NCI-H82 treated with DMSO at 0.1 percent for 48 hours (cell line): Measurements from ENCODE around the gene THEM4.
A peak's percentile ranks its signal among the peaks of the same experiment; 100 is the strongest.
"Not testable (repeated sequence)": the region's sequence is repeated elsewhere in the genome, so short reads cannot be mapped to it uniquely, and the experiment has no call there.

Experiments used
- DNase-seq: peaks from one replicate; lab custom pipeline; 2025; ENCODE audit not compliant: unreplicated experiment; lab: John Stamatoyannopoulos, UW

THEM4 gene

GRCh38 chr1:151860504-151861187 is 48.7 kb downstream of the THEM4 start:
- DNase-seq: no peak

GRCh38 chr1:151859891-151860293 is 49.4 kb downstream of the THEM4 start:
- no peak for DNase-seq

DNA sequence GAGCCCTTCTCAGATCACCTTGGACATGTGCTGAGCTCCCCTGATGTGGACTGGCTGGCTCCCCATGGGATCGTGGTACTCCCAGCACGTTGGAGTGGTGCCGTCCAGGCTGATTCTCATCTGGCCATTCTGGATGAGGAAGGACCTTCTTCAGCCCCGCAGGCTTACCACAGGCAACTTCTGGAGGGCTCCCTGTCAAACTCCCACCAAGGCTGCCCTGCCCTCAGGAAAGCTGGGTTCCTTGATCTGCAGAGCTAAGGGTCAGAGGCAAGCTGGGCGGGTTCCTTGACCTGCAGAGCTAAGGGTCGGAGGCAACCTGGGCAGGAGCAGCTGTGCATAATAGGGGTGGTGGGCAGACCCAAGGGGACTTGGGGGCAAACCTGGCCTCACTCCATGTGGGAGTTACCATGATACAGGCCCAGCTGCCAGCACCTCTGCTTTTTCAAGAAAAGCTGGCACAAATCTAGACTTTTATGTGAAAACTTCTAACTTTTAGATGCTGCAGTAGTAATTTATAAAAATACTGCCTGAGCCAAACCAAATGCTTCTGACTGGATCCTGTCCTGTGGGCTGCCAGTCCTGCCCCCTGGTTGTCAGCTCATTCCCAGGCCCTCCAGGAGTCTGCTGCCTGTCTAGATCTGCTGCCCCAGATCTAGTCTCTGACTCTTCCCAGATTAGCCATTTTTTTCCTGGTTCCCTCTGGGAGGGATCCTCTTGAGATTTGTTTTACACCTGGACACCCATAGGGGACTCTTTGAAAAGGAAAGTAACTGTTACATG is 50.2 kb downstream of the THEM4 start:
- DNase-seq: no peak

DNA sequence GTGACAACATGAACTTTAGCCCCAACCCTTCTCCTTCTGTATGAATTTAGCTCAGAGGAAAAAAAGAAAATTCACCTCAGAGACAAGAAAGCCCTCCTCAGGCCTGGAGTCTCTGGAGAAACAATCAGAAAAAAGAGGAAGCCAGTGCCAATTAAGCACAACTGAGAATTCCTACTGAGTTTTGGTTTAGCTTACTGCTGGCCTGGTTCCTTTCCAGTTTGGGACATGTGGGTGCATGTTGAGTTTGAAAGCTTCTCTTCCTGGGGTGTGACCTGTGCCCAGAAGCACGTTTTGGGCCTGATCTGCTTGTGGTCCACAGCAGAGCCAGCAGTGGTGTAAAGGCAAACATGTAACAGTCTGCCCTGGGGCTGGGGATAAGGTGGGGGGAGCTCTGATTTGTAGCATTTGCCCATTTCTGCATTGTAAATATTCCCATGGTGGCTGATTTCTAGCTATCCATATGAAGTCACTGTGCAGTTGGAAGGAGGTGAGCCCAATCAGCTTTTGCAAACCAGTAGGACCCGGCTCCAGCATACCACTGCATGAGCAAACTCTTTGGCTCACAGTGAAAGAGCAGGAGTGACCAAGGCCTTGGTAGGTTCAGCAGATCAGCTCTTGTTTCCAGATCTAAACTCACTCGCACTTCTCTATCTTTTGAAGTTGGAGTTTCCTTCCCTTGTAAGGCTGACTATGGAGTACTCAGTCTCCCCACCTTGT is 51.1 kb downstream of the THEM4 start:
- DNase-seq: no peak

DNA sequence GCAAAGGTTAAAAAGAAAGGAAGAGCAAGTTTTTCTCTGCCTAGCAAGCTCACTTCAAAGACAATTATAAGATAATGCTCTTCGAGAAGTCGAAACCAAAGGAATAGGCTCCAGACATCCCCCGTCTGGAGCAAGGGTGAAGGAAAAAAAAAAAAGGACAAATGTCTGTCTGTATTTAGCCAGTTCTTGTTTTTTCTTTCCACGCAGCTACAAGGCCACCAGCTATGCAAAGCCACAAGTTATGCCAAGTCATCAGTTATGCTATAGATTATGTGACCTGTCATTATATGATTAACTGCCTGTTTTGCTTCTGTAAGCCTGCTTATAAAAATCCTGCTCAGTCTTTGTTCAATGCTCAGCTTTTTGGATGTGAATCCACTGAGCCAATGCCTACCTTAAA is 53.4 kb downstream of the THEM4 start:
- DNase-seq: peak; percentile 33

DNA sequence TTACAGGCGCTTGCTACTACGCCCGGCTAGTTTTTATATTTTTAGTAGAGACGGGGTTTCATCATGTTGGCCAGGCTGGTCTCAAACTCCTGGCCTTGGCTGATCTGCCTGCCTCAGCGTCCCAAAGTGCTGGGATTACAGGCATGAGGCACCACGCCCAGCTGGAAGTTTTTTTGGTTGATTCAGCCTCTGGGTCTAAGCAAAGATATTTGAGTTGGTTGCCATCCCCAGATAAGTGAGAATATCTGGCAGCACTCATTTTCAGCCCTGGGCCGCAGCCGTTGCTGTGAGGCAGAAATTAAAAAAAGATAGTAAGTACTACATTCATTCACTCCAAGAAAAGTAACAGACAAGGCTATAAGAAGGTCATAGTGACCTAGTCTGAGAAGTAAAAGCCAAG is 53.8 kb downstream of the THEM4 start:
- DNase-seq: not testable (repeated sequence)

GRCh38 chr1:151854658-151855057 is 54.7 kb downstream of the THEM4 start:
- DNase-seq: no peak

- DNase-seq: no peak
These were observed 55.8 kb downstream of the THEM4 start, which contains the start of gene THEM5 for GRCh38 chr1:151853411-151853943. THEM5 (minus strand) TSS chr1:151853712; CDS start chr1:151853565, 147 bp downstream.

DNA sequence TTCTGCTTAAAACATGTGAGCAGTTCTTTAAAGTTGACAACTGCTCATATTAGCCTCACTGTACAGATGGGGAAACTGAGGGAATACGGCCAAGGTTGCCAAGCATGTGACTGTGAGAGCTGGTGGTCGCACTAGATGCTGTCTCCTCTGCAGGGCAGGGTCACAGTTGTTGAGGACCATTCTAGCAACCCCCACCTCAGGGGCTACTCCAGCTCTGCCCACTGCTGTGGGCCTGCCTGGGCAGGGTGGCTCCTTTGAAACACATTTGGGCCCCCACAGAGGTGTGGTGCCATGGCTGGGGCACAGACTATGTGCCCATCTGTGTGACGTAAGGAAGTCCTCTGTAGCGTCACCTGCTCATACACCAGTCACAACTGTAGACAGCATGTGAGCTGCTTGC is 56.6 kb downstream of the THEM4 start:
- DNase-seq: no peak

DNA sequence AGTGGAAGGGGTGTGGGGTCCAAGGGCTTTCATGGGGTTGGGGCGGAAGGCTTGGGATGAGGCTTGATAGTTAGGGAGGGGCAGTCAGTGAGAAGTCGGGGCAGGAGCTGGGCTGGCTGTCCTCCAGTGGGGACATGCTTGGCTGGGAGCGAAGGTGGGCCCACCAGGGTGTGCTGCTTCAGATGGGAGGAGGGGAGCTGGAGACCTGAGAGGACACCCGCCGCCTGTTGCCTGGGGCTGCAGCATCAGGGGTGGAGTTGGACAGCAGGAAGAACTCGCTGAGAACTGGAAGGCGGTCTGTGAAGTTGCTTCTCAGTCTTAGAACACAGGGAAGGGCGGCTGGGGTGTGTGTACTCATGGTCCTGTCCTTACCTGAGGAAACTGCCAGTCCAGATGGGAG is 57.4 kb downstream of the THEM4 start:
- DNase-seq: no peak

DNA sequence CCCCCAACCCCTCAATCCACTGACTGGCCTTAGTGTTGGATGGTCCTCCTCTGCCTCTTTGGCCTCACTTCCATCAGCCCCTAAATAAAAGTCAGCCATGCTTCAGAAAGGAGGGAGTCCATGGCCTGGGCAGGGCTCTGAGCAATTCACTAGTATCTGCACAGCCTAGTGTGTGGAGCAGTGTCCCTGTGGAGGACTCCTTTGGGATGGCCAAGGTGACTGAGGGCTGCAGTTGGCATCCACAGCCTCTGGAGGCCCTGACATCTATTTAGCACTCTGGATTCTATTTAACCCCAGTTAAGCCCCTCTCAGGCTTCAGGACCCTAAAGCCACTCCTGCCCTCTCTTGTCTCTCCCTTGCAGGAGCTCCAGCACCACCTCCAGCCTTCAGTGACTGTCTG is 59.4 kb downstream of the THEM4 start:
- DNase-seq: no peak

DNA sequence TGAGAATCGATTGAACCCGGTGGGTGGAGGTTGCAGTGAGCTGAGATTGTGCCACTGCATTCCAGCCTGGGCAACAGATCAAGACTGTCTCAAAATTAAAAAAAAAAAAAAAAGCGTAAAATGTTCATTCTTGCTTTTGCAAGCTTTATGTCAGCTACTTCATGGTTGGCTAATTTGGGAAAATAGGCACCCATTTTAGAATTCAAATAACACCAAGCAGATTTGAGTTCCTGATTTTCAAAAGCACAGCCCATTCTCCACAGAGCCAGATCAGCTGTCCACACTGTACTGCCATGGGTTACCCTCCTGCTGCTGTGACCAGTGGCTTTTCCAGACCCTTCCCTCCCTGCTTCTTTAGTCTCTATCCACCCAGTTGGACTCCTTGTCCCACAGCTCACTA is 60.2 kb downstream of the THEM4 start:
- DNase-seq: no peak

- DNase-seq: no peak
These were observed 61.3 kb downstream of the THEM4 start for GRCh38 chr1:151847867-151848596.

DNA sequence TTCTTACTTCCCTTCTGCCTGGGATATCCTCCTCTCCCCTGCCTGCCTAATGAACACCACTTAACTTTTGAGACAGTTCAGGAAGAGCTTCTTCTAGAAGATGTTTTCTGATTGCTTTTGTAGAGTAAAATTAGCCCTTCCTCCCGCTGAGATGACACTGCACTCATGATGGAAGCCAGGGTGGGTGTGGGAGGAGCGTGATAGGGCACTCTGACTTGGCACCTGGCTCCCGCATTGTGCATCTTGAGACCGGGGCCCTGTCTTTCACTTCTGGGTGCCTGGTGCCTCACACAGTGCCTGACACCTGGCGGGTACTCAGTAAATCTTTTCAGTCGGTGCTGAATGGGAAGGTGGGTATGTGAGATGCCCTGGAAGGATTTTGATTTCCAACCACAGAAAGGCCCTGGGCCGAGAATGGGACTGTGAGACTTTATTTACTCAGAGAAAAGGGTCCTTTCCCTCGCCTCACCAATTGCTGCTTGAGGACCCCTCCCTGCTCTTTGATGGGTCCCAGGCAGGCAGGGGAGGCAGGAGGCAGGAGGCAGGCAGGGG is 62.5 kb downstream of the THEM4 start:
- DNase-seq: no peak

GRCh38 chr1:151846062-151846568 is 63.2 kb downstream of the THEM4 start:
- no peak for DNase-seq

DNA sequence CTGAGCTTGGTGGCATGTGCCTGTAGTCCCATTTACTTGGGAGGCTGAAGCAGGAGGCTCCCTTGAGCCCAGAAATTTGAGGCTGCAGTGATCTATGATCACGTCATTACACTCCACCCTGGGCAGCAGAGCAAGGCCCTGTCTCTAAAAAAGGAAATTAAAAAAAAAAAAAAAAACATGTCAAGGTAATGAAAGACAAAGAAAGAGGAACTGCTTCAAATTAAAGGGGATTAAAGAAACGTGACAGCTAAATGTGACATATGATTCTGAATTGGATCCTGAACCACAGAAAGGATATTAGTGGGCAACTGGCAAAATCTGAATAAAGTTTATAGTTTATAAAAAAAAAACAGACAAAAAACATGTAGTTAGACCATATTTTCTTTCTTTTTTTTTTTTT is 65.9 kb downstream of the THEM4 start:
- no peak for DNase-seq

GRCh38 chr1:151841141-151841540 is 68.2 kb downstream of the THEM4 start:
- DNase-seq: no peak

- no peak for DNase-seq
These were observed 68.9 kb downstream of the THEM4 start for GRCh38 chr1:151840421-151840820.

GRCh38 chr1:151839457-151840403 is 69.6 kb downstream of the THEM4 start, which contains the start of gene C2CD4D:
C2CD4D (minus strand) TSS chr1:151839820; CDS start chr1:151838989, 831 bp downstream.
- DNase-seq: no peak
